NB4 (cell line): ENCODE data around the gene KHK.
"Not testable (repeated sequence)": the region's sequence is repeated elsewhere in the genome, so short reads cannot be mapped to it uniquely, and the experiment has no call there.

Experiments used
- DNase-seq: peaks from one replicate; pipeline ENCODE4 v3.0.0; 2010; ENCODE audit warnings: low read depth
- H3K4me3 ChIP-seq: one replicate; pipeline ENCODE4 v1.5.1; 2011; ENCODE audit warnings: mild to moderate bottlenecking, low read depth, low read length, moderate library complexity
- MYC ChIP-seq: IDR thresholded peaks from 2 replicates; pipeline ENCODE4 v1.6.1; 2011; ENCODE audit warnings: low read depth, low read length
- POLR2A ChIP-seq: IDR thresholded peaks from 2 replicates; pipeline ENCODE4 v1.6.1; 2011; ENCODE audit warnings: mild to moderate bottlenecking; ENCODE audit not compliant: insufficient read length; ENCODE audit errors: extremely low read depth
- TF ChIP-seq, protein P1 (sequence below): IDR thresholded peaks from one replicate; pipeline ENCODE4 v1.5.1; 2012; ENCODE audit warnings: low read depth, low read length
- TF ChIP-seq, protein P2 (sequence below): IDR thresholded peaks from 2 replicates; pipeline ENCODE4 v1.6.1; 2011; ENCODE audit warnings: low read depth, low read length

The KHK gene

DNA sequence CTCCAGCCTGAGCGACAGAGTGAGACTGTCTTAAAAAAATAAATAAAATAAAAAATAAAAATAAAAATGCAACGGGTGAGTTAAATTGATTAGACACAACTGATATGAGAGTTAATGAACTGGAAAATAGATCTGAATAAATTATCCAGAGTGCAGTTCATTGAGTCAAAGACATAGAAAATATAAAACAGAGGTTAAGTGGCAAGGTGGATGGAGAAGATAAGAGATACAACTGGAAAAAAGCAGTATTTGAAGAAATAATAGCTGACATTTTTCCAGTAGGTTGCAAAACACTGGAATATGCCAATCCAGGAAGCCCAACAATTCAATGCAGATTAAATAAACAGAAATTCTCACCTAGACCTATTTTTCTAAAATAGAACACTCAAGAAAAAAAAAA, 21.6 kb downstream of the KHK start:
- no peak for DNase-seq
- H3K4me3 ChIP-seq: no peak overlapping the region
- TF ChIP-seq, protein P1, sequence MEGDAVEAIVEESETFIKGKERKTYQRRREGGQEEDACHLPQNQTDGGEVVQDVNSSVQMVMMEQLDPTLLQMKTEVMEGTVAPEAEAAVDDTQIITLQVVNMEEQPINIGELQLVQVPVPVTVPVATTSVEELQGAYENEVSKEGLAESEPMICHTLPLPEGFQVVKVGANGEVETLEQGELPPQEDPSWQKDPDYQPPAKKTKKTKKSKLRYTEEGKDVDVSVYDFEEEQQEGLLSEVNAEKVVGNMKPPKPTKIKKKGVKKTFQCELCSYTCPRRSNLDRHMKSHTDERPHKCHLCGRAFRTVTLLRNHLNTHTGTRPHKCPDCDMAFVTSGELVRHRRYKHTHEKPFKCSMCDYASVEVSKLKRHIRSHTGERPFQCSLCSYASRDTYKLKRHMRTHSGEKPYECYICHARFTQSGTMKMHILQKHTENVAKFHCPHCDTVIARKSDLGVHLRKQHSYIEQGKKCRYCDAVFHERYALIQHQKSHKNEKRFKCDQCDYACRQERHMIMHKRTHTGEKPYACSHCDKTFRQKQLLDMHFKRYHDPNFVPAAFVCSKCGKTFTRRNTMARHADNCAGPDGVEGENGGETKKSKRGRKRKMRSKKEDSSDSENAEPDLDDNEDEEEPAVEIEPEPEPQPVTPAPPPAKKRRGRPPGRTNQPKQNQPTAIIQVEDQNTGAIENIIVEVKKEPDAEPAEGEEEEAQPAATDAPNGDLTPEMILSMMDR: no peak
- no peak for TF ChIP-seq MYC
- no peak for TF ChIP-seq POLR2A
- TF ChIP-seq, protein P2, sequence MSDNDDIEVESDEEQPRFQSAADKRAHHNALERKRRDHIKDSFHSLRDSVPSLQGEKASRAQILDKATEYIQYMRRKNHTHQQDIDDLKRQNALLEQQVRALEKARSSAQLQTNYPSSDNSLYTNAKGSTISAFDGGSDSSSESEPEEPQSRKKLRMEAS: no peak

DNA sequence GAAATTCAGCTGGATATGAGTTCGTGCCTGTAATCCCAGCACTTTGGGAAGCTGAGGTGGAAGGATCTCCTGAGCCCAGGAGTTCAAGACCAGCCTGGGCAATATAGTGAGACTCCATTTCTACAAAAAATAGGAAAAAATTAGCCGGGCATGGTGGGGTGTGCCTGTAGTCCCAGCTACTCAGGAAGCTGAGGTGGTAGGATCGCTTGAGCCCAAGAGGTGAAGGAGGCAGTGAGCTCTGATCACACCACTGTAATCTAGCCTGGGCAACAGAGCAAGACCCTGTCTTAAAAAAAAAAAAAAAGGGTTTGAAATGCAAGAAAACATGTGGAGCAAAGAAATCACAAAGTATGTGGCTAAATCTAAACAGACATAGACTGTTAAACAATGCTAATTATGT, 22.5 kb downstream of the KHK start:
- DNase-seq: no peak
- no peak for TF ChIP-seq POLR2A
- TF ChIP-seq, protein P1: no peak
- TF ChIP-seq, protein P2: no peak
- no peak for TF ChIP-seq MYC
- H3K4me3 ChIP-seq: no peak overlapping the region

DNA sequence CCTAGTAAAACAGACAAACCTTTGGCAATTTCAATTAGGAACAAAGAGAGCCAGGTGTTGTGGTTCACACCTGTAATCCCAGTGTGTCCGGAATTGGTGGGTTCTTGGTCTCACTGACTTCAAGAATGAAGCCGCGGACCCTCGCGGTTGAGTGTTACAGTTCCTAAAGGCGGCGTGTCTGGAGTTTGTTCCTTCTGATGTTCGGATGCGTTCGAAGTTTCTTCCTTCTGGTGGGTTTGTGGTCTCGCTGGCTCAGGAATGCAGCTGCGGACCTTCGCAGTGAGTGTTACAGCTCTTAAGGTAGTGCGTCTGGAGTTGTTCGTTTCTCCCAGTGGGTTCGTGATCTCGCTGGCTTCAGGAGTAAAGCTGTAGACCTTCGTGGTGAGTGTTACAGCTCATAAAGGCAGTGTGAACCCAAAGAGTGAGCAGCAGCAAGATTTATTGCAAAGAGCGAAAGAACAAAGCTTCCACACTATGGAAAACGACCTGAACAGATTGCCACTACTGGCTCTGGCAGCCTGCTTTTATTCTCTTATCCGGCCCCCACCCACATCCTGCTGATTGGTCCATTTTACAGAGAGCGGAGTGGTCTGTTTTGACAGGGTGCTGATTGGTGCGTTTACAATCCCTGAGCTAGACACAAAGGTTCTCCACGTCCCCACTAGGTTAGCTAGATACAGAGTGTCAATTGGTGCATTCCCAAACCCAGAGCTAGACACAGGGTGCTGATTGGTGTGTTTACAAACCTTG, 24.2 kb downstream of the KHK start:
- not testable (repeated sequence) for DNase-seq, H3K4me3 ChIP-seq

DNA sequence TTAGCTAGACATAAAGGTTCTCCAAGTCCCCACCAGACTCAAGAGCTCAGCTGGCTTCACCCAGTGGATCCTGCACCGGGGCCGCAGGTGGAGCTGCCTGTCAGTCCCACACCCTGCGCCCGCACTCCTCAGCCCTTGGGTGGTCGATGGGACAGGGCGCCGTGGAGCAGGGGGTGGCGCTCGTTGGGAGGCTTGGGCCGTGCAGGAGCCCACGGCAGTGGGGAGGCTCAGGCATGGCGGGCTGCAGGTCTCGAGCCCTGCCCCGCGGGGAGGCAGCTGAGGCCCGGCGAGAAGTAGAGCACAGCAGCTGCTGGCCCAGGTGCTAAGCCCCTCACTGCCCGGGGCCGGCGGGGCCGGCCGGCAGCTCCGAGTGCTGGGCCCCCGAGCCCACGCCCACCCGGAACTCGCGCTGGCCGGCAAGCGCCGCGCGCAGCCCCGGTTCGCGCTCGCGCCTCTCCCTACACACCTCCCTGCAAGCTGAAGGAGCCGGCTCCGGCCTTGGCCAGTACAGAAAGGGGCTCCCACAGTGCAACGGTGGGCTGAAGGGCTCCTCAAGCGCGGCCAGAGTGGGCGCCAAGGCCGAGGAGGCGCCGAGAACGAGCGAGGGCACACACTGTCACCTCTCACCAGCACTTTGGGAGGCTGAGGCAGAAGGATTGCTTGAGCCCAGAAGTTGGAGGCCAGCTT, 25.0 kb downstream of the KHK start:
- H3K4me3 ChIP-seq, DNase-seq: not testable (repeated sequence)

DNA sequence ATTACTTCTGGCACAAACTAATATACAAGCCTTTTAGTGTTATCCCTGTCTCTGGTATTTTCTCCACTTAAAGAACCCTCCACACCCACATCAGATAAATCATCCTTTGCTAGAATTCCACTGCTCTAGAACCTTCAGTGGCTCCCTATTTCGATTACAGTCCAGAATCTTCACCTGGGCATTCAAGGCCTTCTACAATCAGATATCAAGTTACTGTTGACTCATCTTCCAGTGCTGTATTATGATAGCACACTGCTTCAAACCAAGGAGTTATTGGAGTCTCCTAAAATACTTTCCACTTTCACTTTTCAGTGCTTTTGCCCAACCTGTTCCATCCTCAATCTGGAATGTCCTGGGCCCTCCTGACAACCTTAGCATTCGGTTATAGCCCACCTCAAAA, 28.9 kb downstream of the KHK start:
- no peak for DNase-seq
- TF ChIP-seq POLR2A (no peak), MYC (no peak)
- TF ChIP-seq, protein P2: no peak
- TF ChIP-seq, protein P1: no peak
- no peak overlapping the region for H3K4me3 ChIP-seq

DNA sequence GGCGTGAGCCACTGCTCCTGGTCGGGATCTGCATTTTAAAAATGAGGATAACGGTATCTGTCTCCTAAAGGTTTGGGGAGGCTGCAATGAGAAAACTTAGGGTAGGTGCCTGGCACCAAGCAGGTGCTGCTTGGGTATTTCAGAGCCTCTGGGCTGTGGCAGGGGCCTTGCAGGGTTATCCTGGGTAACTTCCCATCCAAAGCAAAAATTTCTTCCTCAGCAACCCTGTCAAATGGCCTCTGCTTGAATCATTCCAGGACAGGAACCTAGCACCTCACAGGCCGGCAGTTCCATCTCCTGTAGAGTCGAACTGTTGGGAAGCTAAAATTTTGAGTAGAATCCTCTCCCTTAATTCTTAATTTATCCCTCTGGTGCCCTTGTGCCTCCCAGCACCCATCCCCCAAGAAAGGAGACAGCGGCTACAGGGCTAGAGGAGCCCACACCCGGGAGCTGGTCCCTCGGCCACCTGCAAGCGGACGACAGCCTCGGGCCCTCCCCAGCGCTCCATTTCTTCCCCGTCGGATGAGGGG, 31.5 kb downstream of the KHK start:
- no peak overlapping the region for H3K4me3 ChIP-seq
- TF ChIP-seq, protein P1: no peak
- TF ChIP-seq MYC (no peak), POLR2A (no peak)
- TF ChIP-seq, protein P2: no peak
- no peak for DNase-seq
